GM13976 (cell line): ENCODE measurements around the gene OMA1.

Experiments used
- DNase-seq: peaks from one replicate; pipeline ENCODE4 v3.0.0; 2012; ENCODE audit warnings: low spot score
- CTCF ChIP-seq: IDR thresholded peaks from 2 replicates; pipeline ENCODE4 v1.5.1; 2012; ENCODE audit warnings: borderline replicate concordance, mild to moderate bottlenecking; ENCODE audit not compliant: insufficient read depth; ENCODE audit errors: extremely low read depth, missing control alignments, control extremely low read depth
- in situ Hi-C: fragments of 300-500 bp; cut with MboI; formaldehyde crosslinking; loops from one replicate; pipeline ENCODE4 v1.12.0; 2022; ENCODE audit warnings: low sequenced_read_pairs, mixed read lengths, inconsistent platforms; ENCODE audit not compliant: unreplicated experiment

The OMA1 gene

DNA sequence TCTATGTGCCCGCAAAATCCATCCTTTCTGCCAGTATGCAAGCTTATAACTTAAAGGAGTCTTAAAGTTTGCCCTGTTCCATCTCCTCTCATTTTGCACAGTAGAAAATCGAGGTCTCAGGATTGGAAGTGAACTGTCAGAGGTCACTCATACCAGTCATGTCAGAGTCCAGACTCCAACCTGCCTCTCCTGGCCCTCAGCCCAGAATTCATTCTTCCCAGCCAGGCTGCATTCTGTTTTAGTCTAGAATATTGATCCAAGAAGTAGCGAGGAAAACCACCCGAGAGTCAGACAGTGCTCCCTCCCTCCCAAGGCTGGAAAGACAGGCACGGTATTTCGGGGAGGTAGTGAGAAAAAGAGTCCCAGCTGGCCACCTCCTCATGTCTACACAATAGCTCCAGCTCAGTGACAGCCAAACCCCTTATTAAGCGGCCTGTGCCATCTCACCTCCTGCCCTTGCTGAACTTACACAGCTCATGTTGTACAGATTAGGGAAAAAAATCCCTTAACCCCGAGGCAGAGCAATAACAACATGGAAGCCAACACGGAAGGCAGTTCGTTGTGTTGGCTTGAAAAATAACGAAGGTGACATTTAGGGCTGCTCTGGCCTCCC lies 89.4 kb downstream of the OMA1 start:
- in situ Hi-C loops, result no loop called here
- no peak for TF ChIP-seq CTCF
- DNase-seq, result no peak

DNA sequence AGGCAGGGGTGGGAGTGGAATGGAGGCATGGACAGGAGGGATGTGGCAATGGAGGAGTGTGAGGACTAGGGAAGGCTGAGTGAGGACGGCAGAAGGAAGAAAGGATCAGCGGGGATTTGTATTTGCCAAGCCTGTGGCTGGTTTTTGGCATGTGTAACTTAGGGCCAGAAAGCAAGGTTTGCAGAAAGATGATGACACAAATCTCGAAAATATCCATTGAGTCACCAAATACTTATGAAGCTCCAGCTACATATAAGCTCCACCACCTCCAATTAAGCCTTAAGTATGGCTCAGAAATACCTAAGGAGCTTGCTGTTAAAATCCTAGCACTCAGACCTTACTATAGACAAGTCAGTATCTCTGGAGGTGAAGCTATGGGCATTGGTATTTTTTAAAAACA lies 90.1 kb downstream of the OMA1 start:
- no peak for DNase-seq
- in situ Hi-C loops, result no loop called here
- no peak for TF ChIP-seq CTCF

- TF ChIP-seq CTCF, result no peak
- DNase-seq, result no peak
- in situ Hi-C loops, result no loop called here
Observed at GRCh38 chr1:58454807-58455206, 91.7 kb downstream of the OMA1 start.

- TF ChIP-seq CTCF, result no peak
- DNase-seq, result no peak
- in situ Hi-C loops, result no loop called here
Observed at GRCh38 chr1:58454385-58454784, 92.1 kb downstream of the OMA1 start.

DNA sequence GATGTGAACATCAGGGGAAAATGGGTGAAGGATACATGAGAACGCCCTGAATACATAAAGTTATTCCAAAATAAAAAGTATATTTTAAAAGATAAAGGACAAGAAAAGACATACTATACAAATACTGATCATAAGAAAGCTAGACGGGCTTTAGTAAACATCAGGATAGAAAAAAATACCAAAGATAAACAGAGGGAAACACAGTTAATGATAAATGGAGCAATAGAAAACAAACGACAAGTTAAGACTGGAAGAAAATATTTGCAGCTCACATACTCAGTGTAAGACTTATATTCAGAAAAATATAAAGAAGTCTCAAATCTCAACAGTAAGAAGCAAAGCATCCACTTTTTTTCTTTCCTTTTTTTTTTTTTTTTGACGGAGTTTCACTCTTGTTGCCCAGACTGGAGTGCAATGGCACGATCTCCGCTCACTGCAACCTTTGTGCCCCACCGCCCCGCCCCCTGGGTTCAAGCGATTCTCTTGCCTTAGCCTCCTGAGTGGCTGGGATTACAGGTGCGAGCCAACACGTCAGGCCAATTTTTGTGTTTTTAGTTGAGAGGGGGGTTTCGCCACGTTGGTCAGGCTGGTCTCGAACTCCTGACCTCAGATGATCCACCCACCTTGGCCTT lies 94.8 kb downstream of the OMA1 start:
- no peak for DNase-seq
- no peak for TF ChIP-seq CTCF
- in situ Hi-C loops, result no loop called here

- in situ Hi-C loops, result no loop called here
- TF ChIP-seq CTCF, result no peak
- no peak for DNase-seq
Observed at GRCh38 chr1:58447886-58448285, 98.6 kb downstream of the OMA1 start.

DNA sequence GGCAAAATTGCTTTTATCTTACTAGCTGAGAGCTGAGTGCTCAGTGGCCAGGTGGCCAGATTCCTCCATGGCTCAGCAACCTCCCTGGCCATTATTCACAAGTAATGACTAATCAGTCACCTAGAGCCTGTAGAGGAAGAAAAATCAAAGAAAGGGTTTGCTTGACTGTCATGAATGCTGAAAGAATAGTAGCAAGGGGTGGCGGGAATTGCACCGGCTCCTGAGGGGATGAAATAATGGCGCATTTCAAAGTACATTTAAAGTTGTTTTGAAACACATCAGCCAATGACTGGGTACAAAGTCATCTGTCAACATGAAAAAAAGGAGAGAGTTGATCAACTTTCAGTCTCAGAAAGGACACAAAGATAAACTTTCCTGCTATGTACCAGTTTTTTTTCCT lies 99.5 kb downstream of the OMA1 start:
- no peak for DNase-seq
- no peak for TF ChIP-seq CTCF
- in situ Hi-C loops, result no loop called here
